Erythroblast (primary cell): ENCODE data around the gene MBNL2.

Source experiments
- GATA1 ChIP-seq: IDR thresholded peaks from 2 replicates; pipeline ENCODE4 v1.6.1; 2011; ENCODE audit warnings: low read depth, mild to moderate bottlenecking, control low read depth, low read length, moderate library complexity
- POLR2A ChIP-seq: IDR thresholded peaks from 2 replicates; pipeline ENCODE4 v1.6.1; 2011; ENCODE audit warnings: mild to moderate bottlenecking, low read length

GRCh38 chr13:97306645-97307044 is 84.5 kb downstream of the MBNL2 start:
- TF ChIP-seq POLR2A (no peak), GATA1 (no peak)
